GM12865 (cell line): ENCODE results near the gene UBE2Q1.

Experiments
- DNase-seq: peaks from one replicate; pipeline ENCODE4 v3.0.0; 2010; ENCODE audit warnings: low read depth
- H3K4me3 ChIP-seq: 2 replicates; pipeline ENCODE4 v1.5.1; 2011; ENCODE audit warnings: mild to moderate bottlenecking, low read depth, low read length, control low read depth
- CTCF ChIP-seq: IDR thresholded peaks from 2 replicates; pipeline ENCODE4 v1.5.1; 2011; ENCODE audit warnings: low read length, control low read depth, low read depth, inconsistent platforms; ENCODE audit not compliant: insufficient read depth; ENCODE audit errors: missing control alignments

UBE2Q1 gene

GRCh38 chr1:154557939-154558719 lies at the start of gene UBE2Q1:
Gene UBE2Q1 (minus strand): TSS chr1:154558662. CDS start chr1:154558553, 109 bp downstream.
- DNase-seq = peak; percentile 61
- peak within 1 kb of the TSS; percentile 96 for H3K4me3 ChIP-seq
- TF ChIP-seq CTCF = no peak

GRCh38 chr1:154607609-154608396 lies 49.3 kb upstream of the UBE2Q1 start, which contains the start of gene ADAR:
Gene ADAR (minus strand): TSS chr1:154608186. CDS start chr1:154608006, 180 bp downstream.
- H3K4me3 ChIP-seq = peak within 1 kb of the TSS; percentile 85
- no peak for TF ChIP-seq CTCF
- peak; percentile 99 for DNase-seq

GRCh38 chr1:154607106-154607608 lies 48.7 kb upstream of the UBE2Q1 start:
- TF ChIP-seq CTCF = no peak
- peak overlapping the region; percentile 85 for H3K4me3 ChIP-seq
- peak; percentile 42 for DNase-seq

- no peak for TF ChIP-seq CTCF
- DNase-seq = no peak
- no peak overlapping the region for H3K4me3 ChIP-seq
These were observed 47.1 kb upstream of the UBE2Q1 start for GRCh38 chr1:154605534-154605933.

- TF ChIP-seq CTCF = no peak
- no peak overlapping the region for H3K4me3 ChIP-seq
- no peak for DNase-seq
These were observed 44.9 kb upstream of the UBE2Q1 start for GRCh38 chr1:154603317-154603716.

GRCh38 chr1:154599658-154600057 lies 41.2 kb upstream of the UBE2Q1 start:
- H3K4me3 ChIP-seq = no peak overlapping the region
- TF ChIP-seq CTCF = no peak
- DNase-seq = no peak
